Stomach (tissue), 4 donors: ENCODE results near the gene TRPV4.

Experiments used
- POLR2A ChIP-seq, 4 donors: fragments of 450-650 bp; IDR thresholded peaks; one replicate each; pipeline ENCODE4 v1.6.1; 2016; ENCODE audit warnings: antibody characterized with exemption in 4 of 4, control low read depth in 2 of 4, mild to moderate bottlenecking in 1 of 4, moderate library complexity in 1 of 4
- POLR2AphosphoS5 ChIP-seq, 3 donors: sonication (generic); formaldehyde crosslinking; IDR thresholded peaks; one replicate each; pipeline ENCODE4 v1.6.1; 2016; ENCODE audit warnings: antibody characterized with exemption in 3 of 3
- TF ChIP-seq, protein P1 (sequence below), 7 experiments: fragments of 450-650 bp in 4 of 7; fragments of 200-600 bp in 3 of 7; sonication (generic) in 3 of 7; IDR thresholded peaks; one replicate each; pipeline ENCODE4 v1.5.1; 2016 to 2019; ENCODE audit warnings: antibody characterized with exemption in 7 of 7, control low read depth in 2 of 7, mild to moderate bottlenecking in 1 of 7

DNA sequence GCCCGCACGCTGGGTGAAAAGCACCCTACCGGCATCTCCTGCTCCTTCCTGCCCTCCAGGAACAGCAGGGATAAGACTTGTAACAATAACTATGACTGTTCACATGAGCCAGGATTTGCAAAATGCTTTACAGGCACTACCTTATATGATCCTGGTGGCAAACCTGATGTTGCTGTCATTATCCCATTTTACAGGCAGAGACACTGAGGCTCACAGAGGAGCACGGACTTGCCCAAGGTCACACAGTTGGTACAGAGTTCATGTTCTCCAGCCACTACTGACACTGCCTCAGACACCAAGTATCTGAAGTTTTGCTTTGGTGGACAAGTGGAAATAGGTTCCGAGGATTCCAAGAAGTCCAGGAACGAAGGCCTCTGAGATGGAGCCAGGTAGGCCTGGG, 24.5 kb upstream of the TRPV4 start:
- TF ChIP-seq, protein P1, sequence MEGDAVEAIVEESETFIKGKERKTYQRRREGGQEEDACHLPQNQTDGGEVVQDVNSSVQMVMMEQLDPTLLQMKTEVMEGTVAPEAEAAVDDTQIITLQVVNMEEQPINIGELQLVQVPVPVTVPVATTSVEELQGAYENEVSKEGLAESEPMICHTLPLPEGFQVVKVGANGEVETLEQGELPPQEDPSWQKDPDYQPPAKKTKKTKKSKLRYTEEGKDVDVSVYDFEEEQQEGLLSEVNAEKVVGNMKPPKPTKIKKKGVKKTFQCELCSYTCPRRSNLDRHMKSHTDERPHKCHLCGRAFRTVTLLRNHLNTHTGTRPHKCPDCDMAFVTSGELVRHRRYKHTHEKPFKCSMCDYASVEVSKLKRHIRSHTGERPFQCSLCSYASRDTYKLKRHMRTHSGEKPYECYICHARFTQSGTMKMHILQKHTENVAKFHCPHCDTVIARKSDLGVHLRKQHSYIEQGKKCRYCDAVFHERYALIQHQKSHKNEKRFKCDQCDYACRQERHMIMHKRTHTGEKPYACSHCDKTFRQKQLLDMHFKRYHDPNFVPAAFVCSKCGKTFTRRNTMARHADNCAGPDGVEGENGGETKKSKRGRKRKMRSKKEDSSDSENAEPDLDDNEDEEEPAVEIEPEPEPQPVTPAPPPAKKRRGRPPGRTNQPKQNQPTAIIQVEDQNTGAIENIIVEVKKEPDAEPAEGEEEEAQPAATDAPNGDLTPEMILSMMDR (IDR thresholded peaks at IDR 0.05), result no peak
- TF ChIP-seq POLR2A (IDR thresholded peaks at IDR 0.05), result no peak
- TF ChIP-seq POLR2AphosphoS5 (IDR thresholded peaks at IDR 0.05), result no peak
